H1 (cell line): Measurements from ENCODE around the gene SCAI. TPM values are rescaled to one million over a fixed set of nuclear protein-coding genes. Genes with fewer than 3 reads are reported as not detected.

Source experiments
- CTCF ChIA-PET: fragments of 300-600 bp; sonication (Branson Sonifier 250); formaldehyde crosslinking; loops from one replicate; lab custom pipeline; 2021; ENCODE audit not compliant: partially characterized antibody; lab: Charles Lee
- POLR2A ChIA-PET: fragments of 300-600 bp; sonication (Branson Sonifier 250); formaldehyde crosslinking; loops from one replicate; lab custom pipeline; 2021; ENCODE audit warnings: inconsistent platforms; ENCODE audit not compliant: partially characterized antibody; lab: Charles Lee
- DNase-seq, 2 experiments: peaks; one replicate each; pipeline versions ENCODE4 v3.0.0 to v3.0.0-alpha.2; 2010 to 2022; ENCODE audit warnings: low spot score in 2 of 2, low read depth in 1 of 2, mixed read lengths in 1 of 2
- FAIRE-seq: peaks from 2 replicates; lab custom pipeline; 2011; peaks lifted over from hg19 to GRCh38; lab: Jason Lieb, UNC
- H2AFZ ChIP-seq: 2 replicates; pipeline ENCODE4 v1.8.1; 2012; ENCODE audit warnings: low read length, inconsistent platforms
- H2AK5ac ChIP-seq: 2 replicates; pipeline ENCODE4 v1.6.1; 2013; ENCODE audit warnings: low read depth, low read length
- H2BK120ac ChIP-seq: replicated peaks from 2 replicates; pipeline ENCODE3; 2013; ENCODE audit warnings: low read depth, low read length, inconsistent platforms
- H2BK12ac ChIP-seq: 2 replicates; pipeline ENCODE4 v1.6.1; 2013; ENCODE audit warnings: low read depth, low read length
- H2BK15ac ChIP-seq: 2 replicates; pipeline ENCODE4 v1.6.1; 2013; ENCODE audit warnings: low read length
- H2BK20ac ChIP-seq: 2 replicates; pipeline ENCODE4 v1.6.1; 2013; ENCODE audit warnings: low read length
- H2BK5ac ChIP-seq: 2 replicates; pipeline ENCODE4 v1.6.1; 2013; ENCODE audit warnings: low read depth, low read length
- H3K14ac ChIP-seq: 2 replicates; pipeline ENCODE4 v1.6.1; 2013; ENCODE audit warnings: inconsistent platforms; ENCODE audit not compliant: insufficient read length
- H3K18ac ChIP-seq: 2 replicates; pipeline ENCODE4 v1.6.1; 2013; ENCODE audit warnings: low read length; ENCODE audit errors: extremely low read depth
- H3K23ac ChIP-seq: 2 replicates; pipeline ENCODE4 v1.6.1; 2013; ENCODE audit warnings: inconsistent platforms; ENCODE audit not compliant: insufficient read length
- H3K23me2 ChIP-seq: 2 replicates; pipeline ENCODE4 v1.6.1; 2013; ENCODE audit warnings: low read depth, low read length
- H3K27ac ChIP-seq: 2 replicates; pipeline ENCODE4 v1.6.1; 2011; ENCODE audit warnings: low read depth, low read length, inconsistent platforms
- H3K27me3 ChIP-seq, 4 experiments: replicated peaks in 1 of 4; 1 replicate in 1 of 4; 2 replicates in 3 of 4; pipeline versions ENCODE4 v1.6.1 to v1.8.1; 2011 to 2013; ENCODE audit warnings: low read length in 3 of 4, mild to moderate bottlenecking in 3 of 4, inconsistent platforms in 2 of 4, mixed read lengths in 2 of 4, moderate library complexity in 1 of 4; ENCODE audit not compliant: control insufficient read depth in 3 of 4, insufficient read depth in 3 of 4; ENCODE audit errors: extremely low read depth in 1 of 4
- H3K36me3 ChIP-seq, 4 experiments: 2 replicates each; pipeline versions ENCODE4 v1.6.1 to v1.8.1; 2011 to 2013; ENCODE audit warnings: mild to moderate bottlenecking in 4 of 4, low read length in 3 of 4, moderate library complexity in 2 of 4, control low read depth in 1 of 4, inconsistent platforms in 1 of 4; ENCODE audit not compliant: insufficient read depth in 4 of 4, control insufficient read depth in 2 of 4
- H3K4ac ChIP-seq: replicated peaks from 2 replicates; pipeline ENCODE3; 2013; ENCODE audit warnings: low read length, low read depth, mixed read lengths, inconsistent platforms; ENCODE audit not compliant: insufficient read length
- H3K4me1 ChIP-seq, 4 experiments: replicated peaks in 1 of 4; 1 replicate in 1 of 4; 2 replicates in 3 of 4; pipeline versions ENCODE4 v1.6.1 to v1.8.1; 2011 to 2013; ENCODE audit warnings: low read length in 3 of 4, inconsistent platforms in 2 of 4, mixed read lengths in 1 of 4; ENCODE audit not compliant: insufficient read depth in 4 of 4, control insufficient read depth in 3 of 4
- H3K4me2 ChIP-seq, 2 experiments: 2 replicates each; pipeline versions ENCODE4 v1.6.1 to v1.8.1; 2011 to 2013; ENCODE audit warnings: low read depth in 2 of 2, low read length in 2 of 2, control low read depth in 1 of 2, inconsistent platforms in 1 of 2, mild to moderate bottlenecking in 1 of 2; ENCODE audit not compliant: insufficient read depth in 1 of 2
- H3K4me3 ChIP-seq, 4 experiments: fragments of 200-600, 300-600 bp in 1 of 4; sonication (generic), shearing (Covaris generic), sonication (Bioruptor Twin) in 1 of 4; 2 replicates each; pipeline versions ENCODE4 v1.5.1 to v1.8.1; 2011 to 2016; ENCODE audit warnings: low read length in 4 of 4, low read depth in 3 of 4, control low read depth in 2 of 4, inconsistent platforms in 2 of 4, mild to moderate bottlenecking in 2 of 4, mixed read lengths in 1 of 4, moderate library complexity in 1 of 4; ENCODE audit not compliant: insufficient read depth in 2 of 4; ENCODE audit errors: extremely low read depth in 1 of 4
- H3K56ac ChIP-seq: replicated peaks from 2 replicates; pipeline ENCODE3; 2013; ENCODE audit warnings: low read depth, mild to moderate bottlenecking, mixed read lengths, low read length, inconsistent platforms; ENCODE audit not compliant: insufficient read length
- H3K79me1 ChIP-seq: 2 replicates; pipeline ENCODE4 v1.6.1; 2013; ENCODE audit warnings: low read depth, low read length, control low read depth
- H3K79me2 ChIP-seq, 2 experiments: 2 replicates each; pipeline versions ENCODE4 v1.6.1 to v1.8.1; 2012 to 2013; ENCODE audit warnings: low read length in 2 of 2, mild to moderate bottlenecking in 2 of 2, inconsistent platforms in 1 of 2; ENCODE audit not compliant: insufficient read depth in 2 of 2, control insufficient read depth in 1 of 2
- H3K9ac ChIP-seq, 4 experiments: replicated peaks in 1 of 4; 1 replicate in 1 of 4; 2 replicates in 3 of 4; pipeline versions ENCODE4 v1.6.1 to v1.8.1; 2011 to 2013; ENCODE audit warnings: low read depth in 3 of 4, low read length in 3 of 4, control low read depth in 2 of 4, mild to moderate bottlenecking in 2 of 4, moderate library complexity in 2 of 4, inconsistent platforms in 1 of 4; ENCODE audit errors: extremely low read depth in 1 of 4
- H3K9me3 ChIP-seq, 2 experiments: 2 replicates each; pipeline versions ENCODE4 v1.6.1 to v1.8.1; 2012 to 2013; ENCODE audit warnings: mild to moderate bottlenecking in 2 of 2, moderate library complexity in 2 of 2, control low read depth in 1 of 2, inconsistent platforms in 1 of 2, low read depth in 1 of 2, low read length in 1 of 2, mixed read lengths in 1 of 2; ENCODE audit not compliant: insufficient read depth in 2 of 2
- H4K20me1 ChIP-seq, 2 experiments: replicated peaks in 1 of 2; 2 replicates each; pipeline versions ENCODE3 to v1.8.1; 2011 to 2013; ENCODE audit warnings: inconsistent platforms in 2 of 2, low read length in 2 of 2, mild to moderate bottlenecking in 1 of 2; ENCODE audit not compliant: insufficient read depth in 2 of 2, control insufficient read depth in 1 of 2
- H4K5ac ChIP-seq: 2 replicates; pipeline ENCODE4 v1.6.1; 2013; ENCODE audit warnings: low read length, low read depth, mixed read lengths, inconsistent platforms; ENCODE audit not compliant: insufficient read length
- H4K8ac ChIP-seq: 2 replicates; pipeline ENCODE4 v1.8.0; 2013; ENCODE audit warnings: mild to moderate bottlenecking, moderate library complexity, low read length, inconsistent platforms; ENCODE audit not compliant: insufficient read depth; ENCODE audit errors: extremely low read depth
- H4K91ac ChIP-seq: replicated peaks from 2 replicates; pipeline ENCODE3; 2013; ENCODE audit warnings: low read length, mixed read lengths, inconsistent platforms; ENCODE audit not compliant: insufficient read length
- BRCA1 ChIP-seq: IDR thresholded peaks from 2 replicates; pipeline ENCODE4 v1.6.1; 2012; ENCODE audit warnings: low read depth, low read length, improper control_type of control experiment
- EGR1 ChIP-seq: IDR thresholded peaks from 2 replicates; pipeline ENCODE4 v1.6.1; 2011; ENCODE audit warnings: low read depth, low read length, borderline replicate concordance
- PHF8 ChIP-seq: fragments of 200-600 bp; sonication (generic); conservative IDR thresholded peaks from 2 replicates; pipeline ENCODE4 v1.7.1; 2012; ENCODE audit warnings: low read depth, mild to moderate bottlenecking, inconsistent platforms, low read length, moderate library complexity
- POLR2A ChIP-seq, 2 experiments: IDR thresholded peaks; 1 replicate in 1 of 2; 2 replicates in 1 of 2; pipeline ENCODE4 v1.6.1; 2011; ENCODE audit warnings: low read depth in 2 of 2, low read length in 2 of 2, mild to moderate bottlenecking in 2 of 2; ENCODE audit errors: control extremely low read depth in 1 of 2
- RBBP5 ChIP-seq: IDR thresholded peaks from 2 replicates; pipeline ENCODE4 v1.7.1; 2012; ENCODE audit warnings: low read depth, mild to moderate bottlenecking, inconsistent platforms, low read length, moderate library complexity, borderline replicate concordance
- WGBS, 2 experiments: shearing (Covaris generic) in 1 of 2; methylation state at CpG; one replicate each; pipeline versions ENCODE4 v1.1.6 to v1.1.7; 2013 to 2015; ENCODE audit warnings: low lambda C conversion rate in 2 of 2, mixed read lengths in 2 of 2, inconsistent platforms in 1 of 2, low coverage in 1 of 2, missing lambda C conversion rate in 1 of 2; ENCODE audit not compliant: insufficient replicate concordance in 2 of 2, insufficient coverage in 1 of 2, insufficient read length in 1 of 2; ENCODE audit errors: extremely low coverage in 1 of 2, missing lambda C conversion rate in 1 of 2; 5-methylcytosine and 5-hydroxymethylcytosine counted together
- polyA plus RNA-seq, 7 experiments: library from polyadenylated mRNA; depleted of rRNA in 3 of 7; stranded (reverse) in 5 of 7; unstranded in 2 of 7; fragments of >200 nt in 5 of 7; fragments of 200-250 nt in 2 of 7; gene quantifications; 1 replicate in 5 of 7; 2 replicates in 1 of 7; 4 replicates in 1 of 7; pipeline versions ENCODE4 v1.2.1 to v1.2.3, GENCODE V29; 2011 to 2013; ENCODE audit warnings: missing spikeins in 2 of 7, mixed read lengths in 2 of 7
- total RNA-seq: library from RNA; stranded (reverse); fragmentation: NEBNext Ultra II Directional; extraction: Animal tissue kit (Norgen Biotek cat#: 25700); gene quantifications from 2 replicates; pipeline ENCODE4 v1.2.1, GENCODE V29; 2021

Gene SCAI
- total and polyA plus RNA-seq, 2 of the 8 experiments (the other 6 are each of a cell fraction or from before 2014, with no cell fraction given), result 6.4 to 19.8 TPM

- no peak overlapping the region for H2BK12ac ChIP-seq
- H4K20me1 ChIP-seq, result no peaks in the 10 kb centered on the region
- no peak overlapping the region for H3K9ac ChIP-seq
- H3K79me2 ChIP-seq, result no peaks in the 10 kb centered on the region
- DNase-seq, result no peak
- H3K56ac ChIP-seq, result no peak overlapping the region
- ChIA-PET POLR2A (no interaction called here), CTCF (no interaction called here)
- TF ChIP-seq POLR2A (IDR thresholded peaks at IDR 0.05; ENCODE audit: control extremely low read depth in 1 of 2, low read depth in 2 of 2, low read length in 2 of 2) (no peak), BRCA1 (no peak), PHF8 (no peak), RBBP5 (no peak), EGR1 (no peak)
- H3K9me3 ChIP-seq, result no peaks in the 10 kb centered on the region
- no peak for FAIRE-seq
- H3K14ac ChIP-seq, result no peak overlapping the region
- no peak overlapping the region for H3K27ac ChIP-seq
- H3K4ac ChIP-seq, result no peak overlapping the region
- H2BK20ac ChIP-seq, result no peak overlapping the region
- H2BK15ac ChIP-seq, result no peak overlapping the region
- no peaks in the 10 kb centered on the region for H3K27me3 ChIP-seq
- no peak overlapping the region for H2BK120ac ChIP-seq
- no peak overlapping the region for H3K23ac ChIP-seq
- H3K4me2 ChIP-seq, result no peak overlapping the region
- WGBS, 2 experiments, result 89% methylated on average over 1 of the region's 1 CpG; no CpG with 5 or more reads in 1 of the 2 experiments
- no peaks in the 10 kb centered on the region for H3K79me1 ChIP-seq
- no peak overlapping the region for H4K8ac ChIP-seq
- no peak overlapping the region for H4K91ac ChIP-seq
- H2AFZ ChIP-seq, result no peak overlapping the region
- H3K18ac ChIP-seq, result no peak overlapping the region
- H3K23me2 ChIP-seq, result no peaks in the 10 kb centered on the region
- H2BK5ac ChIP-seq, result no peak overlapping the region
- H3K4me3 ChIP-seq, result no peak overlapping the region
- H3K4me1 ChIP-seq, result no peaks in the 10 kb centered on the region
- no peak overlapping the region for H4K5ac ChIP-seq
- H2AK5ac ChIP-seq, result no peak overlapping the region
- peaks cover 0 to 4% (median under 1%) of the 10 kb centered on the region in 4 experiments; a peak in 3 of 8 replicates for H3K36me3 ChIP-seq
Measured at GRCh38 chr9:124932333-124932732, 211.0 kb downstream of the SCAI start.
